ENCODE measurements around the gene MAPRE2. TPM values are rescaled to one million over a fixed set of nuclear protein-coding genes. Genes with fewer than 3 reads are reported as not detected.

MAPRE2 gene
- total and polyA plus RNA-seq, 8 donors, result 4.8 to 18.2 (median 10.6) TPM

GRCh38 chr18:35073186-35074105 lies 32.2 kb downstream of the MAPRE2 start:
- Histone ChIP-seq H3K4me3 (no peak overlapping the region), H3K27ac (no peak overlapping the region), H3K4me1 (peaks cover 4 to 15% (median 8%) of the 10 kb centered on the region in 3 donors), H3K27me3 (no peaks in the 10 kb centered on the region), H3K36me3 (no peaks in the 10 kb centered on the region), H3K9me3 (no peaks in the 10 kb centered on the region)
- no peak for DNase-seq
- intact Hi-C loops (cut with DNase I), result no loop called here
- FAIRE-seq, result no peak
- 55 to 58% methylated on average over 3 of the region's 3 CpGs for WGBS, 2 donors
- ATAC-seq, result peak in 1 of 4 donors; percentile 52
- TF ChIP-seq CTCF (IDR thresholded peaks at IDR 0.05), result no peak

GRCh38 chr18:35074581-35074980 lies 33.4 kb downstream of the MAPRE2 start:
- Histone ChIP-seq H3K9me3 (no peaks in the 10 kb centered on the region), H3K36me3 (no peaks in the 10 kb centered on the region), H3K27ac (no peak overlapping the region), H3K4me3 (no peak overlapping the region), H3K27me3 (no peaks in the 10 kb centered on the region), H3K4me1 (peaks cover 4 to 16% (median 8%) of the 10 kb centered on the region in 3 donors)
- ATAC-seq (no peak), FAIRE-seq (no peak), DNase-seq (no peak)
- intact Hi-C loops (cut with DNase I), result no loop called here
- no peak for TF ChIP-seq CTCF (IDR thresholded peaks at IDR 0.05)
- WGBS, 2 donors, result 87 to 89% methylated on average over 1 of the region's 1 CpG

GRCh38 chr18:35075132-35075531 lies 33.9 kb downstream of the MAPRE2 start:
- Histone ChIP-seq H3K4me3 (no peak overlapping the region), H3K36me3 (no peaks in the 10 kb centered on the region), H3K9me3 (no peaks in the 10 kb centered on the region), H3K27me3 (no peaks in the 10 kb centered on the region), H3K4me1 (peaks cover 4 to 16% (median 8%) of the 10 kb centered on the region in 3 donors), H3K27ac (no peak overlapping the region)
- DNase-seq (no peak), FAIRE-seq (no peak), ATAC-seq (no peak)
- TF ChIP-seq CTCF (IDR thresholded peaks at IDR 0.05), result no peak
- WGBS, 2 donors, result 83 to 88% methylated on average over 6 of the region's 6 CpGs
- intact Hi-C loops (cut with DNase I), result no loop called here

- WGBS, 2 donors, result 78 to 83% methylated on average over 4 of the region's 4 CpGs
- no peaks in the 10 kb centered on the region for H3K9me3 ChIP-seq
- H3K36me3 ChIP-seq, result no peaks in the 10 kb centered on the region
- intact Hi-C loops (cut with DNase I), result no loop called here
- DNase-seq (no peak), ATAC-seq (no peak), FAIRE-seq (no peak)
- H3K27ac ChIP-seq, result no peak overlapping the region
- H3K4me1 ChIP-seq, result peaks cover 4 to 16% (median 8%) of the 10 kb centered on the region in 3 donors
- H3K4me3 ChIP-seq, result no peak overlapping the region
- H3K27me3 ChIP-seq, result no peaks in the 10 kb centered on the region
- TF ChIP-seq CTCF (IDR thresholded peaks at IDR 0.05), result no peak
Measured at GRCh38 chr18:35076135-35076924, 35.1 kb downstream of the MAPRE2 start.
